Activated T-cell treated with anti-CD3 and anti-CD28 coated beads for 4 hours (primary cell): Measurements from ENCODE around the gene C11orf58.

Source experiments
- DNase-seq: peaks from one replicate; pipeline ENCODE4 v3.0.0-alpha.2; 2020

C11orf58 gene

DNA sequence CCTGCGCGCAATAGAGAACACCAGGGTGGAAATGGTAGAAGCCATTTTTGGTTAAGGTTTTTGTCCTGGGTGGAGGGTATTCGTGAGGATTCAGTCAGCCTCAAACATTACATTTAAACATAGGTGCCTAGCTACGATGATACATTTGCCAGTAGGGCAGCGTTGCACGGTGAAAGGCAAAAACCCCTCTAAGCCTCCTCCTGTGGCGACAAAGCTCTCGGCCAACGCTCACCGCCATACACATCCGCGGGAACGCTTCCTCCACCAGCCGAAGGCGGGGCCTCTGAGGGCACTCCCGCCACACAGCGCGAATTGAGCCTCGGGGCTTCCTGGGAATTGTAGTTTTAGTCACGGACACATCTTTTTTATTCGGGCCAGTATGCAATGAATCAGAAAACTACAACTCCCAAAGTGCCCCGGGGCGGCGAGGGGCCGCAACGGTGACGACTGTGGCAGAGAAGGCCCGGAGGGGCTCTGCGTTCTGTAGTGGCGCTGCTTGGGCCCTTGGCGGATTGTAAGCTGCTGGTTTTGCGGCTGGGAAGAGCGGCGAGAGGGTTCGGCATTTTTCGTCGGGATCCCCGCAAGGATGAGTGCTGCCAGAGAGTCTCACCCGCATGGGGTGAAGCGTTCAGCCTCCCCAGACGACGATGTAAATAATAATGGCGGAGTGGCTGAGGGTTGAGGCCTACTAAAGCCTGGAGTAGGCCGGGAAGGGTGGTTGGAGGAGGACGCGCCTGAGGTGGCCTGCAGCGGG is at the start of gene C11orf58:
TSS of gene C11orf58 (plus strand) at position 455 of the 754 bp plus-strand sequence. CDS start at position 587, 132 bp downstream.
- DNase-seq = peak; percentile 92

DNA sequence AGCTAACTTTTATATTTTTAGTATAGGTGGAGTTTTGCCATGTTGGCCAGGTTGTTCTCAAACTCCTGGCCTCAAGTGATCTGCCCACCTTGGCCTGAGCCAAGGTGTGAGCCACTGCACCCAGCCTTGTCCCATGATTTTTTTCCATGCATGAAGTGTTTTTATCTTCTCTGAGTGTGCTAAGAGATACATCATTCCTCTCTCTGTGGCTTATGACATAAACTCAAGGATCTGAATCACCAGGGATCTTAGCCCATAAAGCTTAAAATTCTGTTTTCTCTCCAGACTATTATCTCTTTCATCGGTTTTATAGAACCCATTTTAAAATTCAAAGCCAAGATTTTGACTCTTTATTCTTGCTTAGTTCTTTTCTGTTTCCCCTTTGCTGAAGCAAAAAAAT is 48.4 kb upstream of the C11orf58 start:
- no peak for DNase-seq

GRCh38 chr11:16703795-16704194 is 34.7 kb upstream of the C11orf58 start:
- DNase-seq = no peak

GRCh38 chr11:16713594-16713993 is 24.9 kb upstream of the C11orf58 start:
- DNase-seq = no peak

DNA sequence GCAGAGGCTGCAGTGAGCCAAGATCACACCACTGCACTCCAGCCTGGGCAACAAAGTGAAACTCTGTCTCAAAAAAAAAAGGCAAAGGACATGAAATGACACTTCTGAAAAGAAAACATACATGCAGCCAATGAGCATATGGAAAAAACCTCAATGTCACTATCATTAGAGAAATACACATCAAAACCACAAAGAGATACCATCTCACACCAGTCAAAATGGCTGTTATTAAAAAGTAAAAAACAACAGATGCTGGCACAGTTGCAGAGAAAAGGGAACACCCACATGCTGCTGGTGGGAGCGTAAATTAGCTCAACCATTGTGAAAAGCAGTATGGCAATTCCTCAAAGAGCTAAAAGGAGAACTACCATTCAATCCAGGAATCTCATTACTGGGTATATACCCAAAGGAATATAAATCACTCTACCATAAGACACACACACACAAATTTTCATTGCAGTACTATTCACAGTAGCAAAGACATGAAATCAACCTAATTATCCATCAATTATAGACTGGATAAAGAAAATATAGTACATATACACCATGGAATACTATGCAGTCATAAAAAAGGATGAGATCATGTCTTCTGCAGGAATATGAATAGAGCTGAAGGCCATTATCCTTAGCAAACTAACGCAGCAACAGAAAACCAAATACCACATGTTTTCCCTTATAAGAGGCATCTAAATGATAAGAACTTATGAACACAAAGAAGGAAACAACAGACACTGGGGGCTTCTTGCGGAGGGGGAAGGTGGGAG is 15.7 kb upstream of the C11orf58 start:
- DNase-seq = no peak

DNA sequence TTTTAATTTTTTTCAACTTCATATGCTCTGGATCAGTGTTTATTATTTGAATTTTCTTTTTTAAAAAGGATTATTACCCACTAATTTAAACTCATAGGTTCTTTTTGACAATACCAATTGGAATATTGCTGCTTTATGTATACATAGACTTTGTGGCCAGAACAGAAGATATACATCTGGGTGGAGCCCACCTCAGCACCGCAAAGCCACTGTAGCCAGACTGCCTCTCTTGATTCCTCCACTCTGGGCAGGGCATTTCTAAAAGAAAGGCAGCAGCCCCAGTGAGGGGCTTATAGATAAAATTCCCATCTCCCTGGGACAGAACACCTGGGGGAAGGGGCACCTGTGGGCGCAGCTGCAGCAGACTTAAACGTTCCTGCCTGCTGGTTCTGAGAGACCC is 10.6 kb upstream of the C11orf58 start:
- DNase-seq = no peak

DNA sequence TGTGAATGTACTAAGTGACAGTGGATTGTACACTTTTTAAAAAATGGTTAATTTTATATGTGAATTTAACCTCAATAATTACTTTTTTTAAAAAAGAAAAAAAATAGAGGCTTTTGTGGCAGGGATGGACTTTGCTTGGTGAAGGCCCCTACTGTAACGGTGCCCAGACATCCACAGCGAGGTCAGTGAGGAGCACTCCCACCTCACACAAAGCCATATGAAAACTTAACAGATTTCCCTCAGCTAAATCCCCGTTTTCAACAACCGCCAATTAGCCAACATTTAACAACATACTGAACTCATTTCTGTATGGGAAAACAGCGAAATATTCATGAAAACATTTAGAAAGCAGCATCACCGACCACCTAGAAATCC is 642 bp upstream of the C11orf58 start:
- DNase-seq = no peak

DNA sequence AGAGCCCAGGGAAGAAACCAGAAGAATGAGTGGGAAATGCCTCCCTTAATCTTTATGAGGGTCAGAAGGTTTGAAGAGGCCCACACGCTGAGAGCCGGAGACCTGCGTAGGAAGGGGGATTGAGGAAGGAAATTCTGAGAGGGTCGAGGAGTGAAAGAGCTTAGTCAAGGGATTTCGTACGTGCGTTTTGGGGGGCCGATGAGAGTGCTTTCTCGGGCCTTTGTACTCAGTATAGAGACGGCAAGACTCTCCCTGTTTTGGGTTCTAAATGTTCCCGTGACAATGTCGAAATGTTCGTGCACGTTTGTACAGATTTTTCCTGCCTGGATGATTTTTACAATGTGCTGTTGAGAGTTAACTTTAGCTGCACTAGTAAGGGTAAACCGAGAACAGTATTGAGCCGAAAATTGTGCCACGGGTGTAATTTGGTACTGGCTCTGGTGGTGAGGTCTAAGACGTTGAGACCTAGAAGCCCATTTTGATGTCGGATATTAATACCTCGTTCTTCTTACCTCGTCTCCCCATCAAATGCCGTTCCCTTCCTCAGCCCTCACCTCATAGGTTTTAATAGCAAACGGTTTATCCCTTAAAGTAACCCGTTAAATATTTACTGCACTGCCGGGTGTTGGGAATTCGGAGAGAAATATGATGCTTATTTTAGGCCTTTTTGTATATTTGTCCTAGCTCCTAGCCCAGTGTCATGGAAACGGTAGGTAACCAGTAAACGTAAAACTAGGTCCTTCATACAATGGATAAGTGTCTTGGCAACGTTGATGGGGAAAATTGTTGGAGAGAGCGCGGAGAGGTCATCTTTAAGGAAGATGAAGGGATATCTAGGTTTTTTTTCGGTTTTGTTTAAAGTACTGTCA is 734 bp downstream of the C11orf58 start:
- DNase-seq = no peak

- no peak for DNase-seq
These were observed 3.0 kb downstream of the C11orf58 start for GRCh38 chr11:16741473-16741872.

- no peak for DNase-seq
These were observed 5.0 kb downstream of the C11orf58 start for GRCh38 chr11:16743478-16743877.

GRCh38 chr11:16744128-16744725 is 5.8 kb downstream of the C11orf58 start:
- no peak for DNase-seq

DNA sequence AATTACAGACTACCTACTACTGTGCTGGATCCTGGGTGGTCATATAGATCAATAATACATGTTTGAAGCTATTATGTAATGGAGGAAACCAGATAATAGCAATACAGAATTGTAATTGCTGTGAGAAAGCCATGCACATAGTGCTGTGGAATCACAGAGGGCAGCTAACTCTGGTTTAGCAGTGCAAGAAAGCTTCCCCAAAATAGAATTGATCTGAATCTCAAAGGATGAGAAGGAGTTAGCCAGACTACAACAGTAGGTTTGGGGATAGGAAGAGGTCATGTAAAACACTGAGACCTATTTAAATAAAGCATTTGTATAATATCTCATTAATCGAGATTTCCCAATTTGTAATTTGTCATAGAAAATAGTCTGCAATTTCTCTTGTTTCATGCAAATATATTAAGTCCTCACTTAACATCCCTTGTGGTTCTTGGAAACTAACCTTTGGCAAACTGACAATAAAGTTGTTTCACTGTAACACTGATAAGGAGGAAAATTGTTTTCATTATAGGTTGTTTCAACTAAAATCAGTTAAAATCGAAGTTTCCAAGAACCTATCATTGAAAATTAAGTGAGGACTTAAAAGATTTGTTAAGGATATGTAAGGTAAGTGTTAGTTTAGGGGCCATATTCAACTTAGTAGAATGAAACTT is 7.6 kb downstream of the C11orf58 start:
- DNase-seq = no peak

GRCh38 chr11:16749092-16749491 is 10.6 kb downstream of the C11orf58 start:
- DNase-seq = no peak

DNA sequence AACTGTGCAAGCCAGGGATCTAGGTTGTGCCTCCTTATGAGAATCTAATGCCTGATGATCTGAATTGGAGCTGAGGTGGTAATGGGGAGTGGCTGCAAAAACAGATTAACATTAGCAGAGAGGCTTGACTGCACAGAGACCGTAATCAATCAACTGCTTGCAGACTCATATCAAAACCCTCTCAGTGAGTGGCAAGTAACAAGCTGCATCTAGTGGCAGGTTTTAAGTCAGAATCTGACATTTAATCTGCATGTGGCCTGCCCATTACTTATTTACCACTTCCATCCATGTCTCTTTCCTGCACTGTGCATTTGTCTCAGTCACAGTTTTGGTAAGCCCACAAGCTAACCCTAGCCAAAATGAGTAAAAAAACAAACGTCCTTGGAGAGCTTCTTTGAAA is 11.2 kb downstream of the C11orf58 start:
- DNase-seq = no peak

GRCh38 chr11:16750417-16750816 is 12.0 kb downstream of the C11orf58 start:
- no peak for DNase-seq

- DNase-seq = no peak
These were observed 20.1 kb downstream of the C11orf58 start for GRCh38 chr11:16758382-16759024.

- no peak for DNase-seq
These were observed 21.5 kb downstream of the C11orf58 start for GRCh38 chr11:16759857-16760508.

DNA sequence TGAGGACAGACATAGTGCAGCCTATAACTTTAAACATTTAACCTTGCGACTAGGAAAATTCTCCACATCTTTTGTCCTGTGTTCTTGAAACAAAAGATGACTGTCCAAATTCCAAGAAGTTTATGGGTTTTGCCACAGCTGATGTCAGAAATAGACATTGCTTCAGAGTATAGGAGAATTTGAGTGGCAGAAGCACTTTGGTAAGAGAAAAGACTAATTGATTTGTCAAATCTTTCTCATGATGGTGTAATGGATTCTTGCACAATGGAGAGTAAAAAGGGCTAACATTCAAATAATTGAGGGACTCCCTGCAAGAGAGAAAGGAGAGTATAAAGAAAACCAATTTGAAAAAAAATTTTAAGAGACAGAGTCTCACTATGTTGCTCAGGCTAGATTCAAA is 25.3 kb downstream of the C11orf58 start:
- DNase-seq = no peak

- DNase-seq = no peak
These were observed 26.4 kb downstream of the C11orf58 start for GRCh38 chr11:16764888-16765287.

GRCh38 chr11:16767137-16767536 is 28.7 kb downstream of the C11orf58 start:
- DNase-seq = no peak

DNA sequence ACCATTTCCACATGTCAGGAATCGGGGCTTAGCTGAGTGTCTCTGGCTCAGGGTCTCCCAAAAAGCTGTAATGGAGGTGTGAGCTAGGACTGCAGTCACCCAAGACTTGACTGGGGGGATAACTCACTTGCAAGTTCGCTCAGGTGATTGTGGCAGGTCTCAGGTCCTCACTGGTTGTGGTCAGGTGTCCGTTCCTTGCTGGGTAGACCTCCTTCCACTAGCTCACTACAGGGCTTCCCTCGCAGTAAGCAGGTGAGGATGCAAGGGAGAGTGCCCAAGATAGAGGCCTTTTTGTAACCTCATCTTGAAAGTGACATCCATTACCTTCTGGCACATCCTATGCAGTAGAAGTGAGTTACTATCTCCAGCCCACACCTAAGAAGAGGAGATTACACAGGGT is 29.5 kb downstream of the C11orf58 start:
- no peak for DNase-seq
